Naive thymus-derived CD4-positive, alpha-beta T cell (primary cell): ENCODE data around the gene ETS1. TPM values are rescaled to one million over a fixed set of nuclear protein-coding genes. Genes with fewer than 3 reads are reported as not detected.
A peak's percentile ranks its signal among the peaks of the same experiment; 100 is the strongest.

Experiments
- ATAC-seq: fragments of 150-1000 bp; cut with Tn5 transposase; 2 replicates; pipeline ENCODE4 v1.10.0; 2021; ENCODE audit warnings: mild to moderate bottlenecking, moderate library complexity
- CTCF ChIA-PET: fragments of 350-600 bp; sonication (Branson Sonifier 250); formaldehyde crosslinking; loops from one replicate; lab custom pipeline; 2021; ENCODE audit warnings: antibody characterized with exemption; lab: Charles Lee
- POLR2A ChIA-PET: fragments of 350-600 bp; sonication (Branson Sonifier 250); formaldehyde crosslinking; loops from one replicate; lab custom pipeline; 2021; ENCODE audit warnings: antibody characterized with exemption, inconsistent platforms; lab: Charles Lee
- DNase-seq, 9 donors: peaks; one replicate each; pipeline versions ENCODE4 v3.0.0 to v3.0.0-alpha.2; 2020 to 2022; ENCODE audit warnings: mixed read lengths in 1 of 9
- H3K27ac ChIP-seq: one replicate; pipeline ENCODE4 v1.7.0; 2013; ENCODE audit warnings: mild to moderate bottlenecking, low read depth, low read length, moderate library complexity
- H3K27me3 ChIP-seq, 2 donors: one replicate each; pipeline ENCODE4 v1.7.0; 2013; ENCODE audit warnings: low read length in 2 of 2, mild to moderate bottlenecking in 2 of 2, moderate library complexity in 2 of 2; ENCODE audit not compliant: control insufficient read depth in 2 of 2, insufficient read depth in 2 of 2
- H3K36me3 ChIP-seq, 3 experiments: 1 replicate in 2 of 3; 2 replicates in 1 of 3; pipeline ENCODE4 v1.7.0; 2013; ENCODE audit warnings: low read length in 3 of 3, mild to moderate bottlenecking in 3 of 3, moderate library complexity in 1 of 3; ENCODE audit not compliant: insufficient read depth in 3 of 3, control insufficient read depth in 2 of 3
- H3K4me1 ChIP-seq, 2 donors: one replicate each; pipeline ENCODE4 v1.7.0; 2013; ENCODE audit warnings: low read length in 2 of 2, mild to moderate bottlenecking in 2 of 2, moderate library complexity in 1 of 2; ENCODE audit not compliant: control insufficient read depth in 2 of 2, insufficient read depth in 2 of 2
- H3K4me3 ChIP-seq: 2 replicates; pipeline ENCODE4 v1.7.0; 2013; ENCODE audit warnings: mild to moderate bottlenecking, low read length
- H3K9me3 ChIP-seq, 3 experiments: 1 replicate in 2 of 3; 2 replicates in 1 of 3; pipeline ENCODE4 v1.7.0; 2013; ENCODE audit warnings: low read length in 3 of 3; ENCODE audit not compliant: control insufficient read depth in 2 of 3
- H3K27ac Mint-ChIP-seq, 9 donors: one replicate each; pipeline ENCODE4 v1.8.0; 2020 to 2022; ENCODE audit warnings: mixed read lengths in 9 of 9, mild to moderate bottlenecking in 8 of 9, moderate library complexity in 5 of 9, inconsistent platforms in 2 of 9
- H3K27me3 Mint-ChIP-seq, 5 donors: one replicate each; pipeline ENCODE4 v1.8.0; 2021 to 2022; ENCODE audit warnings: mixed read lengths in 5 of 5, mild to moderate bottlenecking in 1 of 5
- H3K36me3 Mint-ChIP-seq, 5 donors: one replicate each; pipeline ENCODE4 v1.8.0; 2020 to 2022; ENCODE audit warnings: mixed read lengths in 5 of 5, mild to moderate bottlenecking in 3 of 5, inconsistent platforms in 1 of 5
- H3K4me1 Mint-ChIP-seq, 7 donors: one replicate each; pipeline ENCODE4 v1.8.0; 2020 to 2022; ENCODE audit warnings: mixed read lengths in 7 of 7, mild to moderate bottlenecking in 3 of 7, inconsistent platforms in 1 of 7
- H3K4me3 Mint-ChIP-seq, 10 donors: one replicate each; pipeline ENCODE4 v1.8.0; 2020 to 2022; ENCODE audit warnings: mild to moderate bottlenecking in 10 of 10, mixed read lengths in 10 of 10, moderate library complexity in 6 of 10, inconsistent platforms in 2 of 10
- H3K9me3 Mint-ChIP-seq, 11 donors: one replicate each; pipeline ENCODE4 v1.8.0; 2020 to 2022; ENCODE audit warnings: mixed read lengths in 11 of 11, mild to moderate bottlenecking in 4 of 11, inconsistent platforms in 1 of 11, moderate library complexity in 1 of 11
- intact Hi-C, 2 donors: fragments of 100-400 bp; cut with micrococcal nuclease; formaldehyde crosslinking; loops; one replicate each; pipeline ENCODE4 v1.15.1; 2023
- polyA plus RNA-seq, 2 donors: library from polyadenylated mRNA; unstranded; fragments of 300-500 nt; fragmentation: Illumina TruSeq; gene quantifications; one replicate each; pipeline ENCODE4 v1.2.3, GENCODE V29; 2021
- total RNA-seq, 6 experiments: library from RNA in 5 of 6; stranded (reverse) in 5 of 6; gene quantifications; 1 replicate in 5 of 6; 2 replicates in 1 of 6; pipeline ENCODE4 v1.2.3 and lab custom pipeline; 2021 to 2026

The ETS1 gene
- total and polyA plus RNA-seq, 7 experiments from 2014 or later: 514 to 871 (median 676) TPM

- ChIA-PET CTCF (interaction anchor here (0.9 to 4.7 kb wide), 5 partner anchors 100 to 459 kb away, joined by 3 to 17 read pairs (median 8); no protein-coding TSS in a partner anchor), POLR2A (interaction anchor here (0.6 to 18.7 kb wide), 19 partner anchors 14 to 475 kb away, joined by 3 to 546 read pairs (median 6); no protein-coding TSS in a partner anchor)
- intact Hi-C loops: loop anchor here in 1 of 2 donors (2.0 kb wide), 1 partner anchor 43 kb away; no protein-coding TSS in a partner anchor
- Mint-ChIP-seq H3K27me3 (no peaks in the 10 kb centered on the region), H3K27ac (peak overlapping the region; percentile 95 to 100 (median 98)), H3K4me3 (peak overlapping the region; percentile 48 to 89 (median 82)), H3K4me1 (peaks cover 75 to 100% (median 99%) of the 10 kb centered on the region in 7 donors), H3K9me3 (peaks cover 0 to 2% (median 0%) of the 10 kb centered on the region in 11 donors), H3K36me3 (peaks cover 0 to 1% (median 0%) of the 10 kb centered on the region in 5 donors)
- Histone ChIP-seq H3K36me3 (no peaks in the 10 kb centered on the region), H3K4me1 (peaks cover 64 to 89% of the 10 kb centered on the region in 2 donors), H3K27me3 (no peaks in the 10 kb centered on the region), H3K9me3 (no peaks in the 10 kb centered on the region), H3K4me3 (peak overlapping the region; percentile 32), H3K27ac (peak overlapping the region; percentile 73)
- no peak for DNase-seq
- ATAC-seq: no peak
Measured at GRCh38 chr11:128625746-128626145, 38.4 kb upstream of the ETS1 start.

- Mint-ChIP-seq H3K4me1 (peaks cover 76 to 100% (median 99%) of the 10 kb centered on the region in 7 donors), H3K27me3 (no peaks in the 10 kb centered on the region), H3K36me3 (peaks cover 0 to 1% (median 0%) of the 10 kb centered on the region in 5 donors), H3K4me3 (peak overlapping the region; percentile 74 to 89 (median 82)), H3K9me3 (peaks cover 0 to 2% (median 0%) of the 10 kb centered on the region in 11 donors), H3K27ac (peak overlapping the region; percentile 95 to 100 (median 98))
- Histone ChIP-seq H3K4me3 (peak overlapping the region; percentile 32), H3K9me3 (no peaks in the 10 kb centered on the region), H3K27me3 (no peaks in the 10 kb centered on the region), H3K36me3 (no peaks in the 10 kb centered on the region), H3K27ac (peak overlapping the region; percentile 73), H3K4me1 (peaks cover 60 to 89% of the 10 kb centered on the region in 2 donors)
- ATAC-seq (no peak), DNase-seq (no peak)
- intact Hi-C loops: loop anchor here in 1 of 2 donors (2.0 kb wide), 1 partner anchor 43 kb away; no protein-coding TSS in a partner anchor
- POLR2A ChIA-PET: interaction anchor here (0.6 to 18.7 kb wide), 28 partner anchors 14 to 475 kb away, joined by 3 to 546 read pairs (median 7); no protein-coding TSS in a partner anchor
- CTCF ChIA-PET: interaction anchor here (0.7 to 4.7 kb wide), 11 partner anchors 26 to 453 kb away, joined by 3 to 17 read pairs (median 4); no protein-coding TSS in a partner anchor
Measured at GRCh38 chr11:128625326-128625725, 38.0 kb upstream of the ETS1 start.

GRCh38 chr11:128624269-128625175 is 37.2 kb upstream of the ETS1 start:
- intact Hi-C loops: loop anchor here (1.0 to 2.0 kb wide), 7 partner anchors 13 to 118 kb away; no protein-coding TSS in a partner anchor
- peak overlapping the region; percentile 32 for H3K4me3 ChIP-seq

GRCh38 chr11:128623091-128623490 is 35.7 kb upstream of the ETS1 start:
- DNase-seq (no peak), ATAC-seq (no peak)
- intact Hi-C loops: no loop called here
- peaks cover 80 to 97% (median 91%) of the 10 kb centered on the region in 7 donors for H3K4me1 Mint-ChIP-seq
- CTCF ChIA-PET: interaction anchor here (0.7 to 4.7 kb wide), 8 partner anchors 9 to 464 kb away, joined by 3 to 17 read pairs (median 4); no protein-coding TSS in a partner anchor
- peak overlapping the region in 8 of 10 donors; percentile 3 to 87 (median 44) for H3K4me3 Mint-ChIP-seq
- H3K27ac Mint-ChIP-seq: peak overlapping the region; percentile 74 to 100 (median 98)
- H3K27me3 Mint-ChIP-seq: no peaks in the 10 kb centered on the region
- Histone ChIP-seq H3K36me3 (no peaks in the 10 kb centered on the region), H3K27ac (peak overlapping the region; percentile 50), H3K27me3 (no peaks in the 10 kb centered on the region), H3K9me3 (no peaks in the 10 kb centered on the region), H3K4me1 (peaks cover 40 to 71% of the 10 kb centered on the region in 2 donors), H3K4me3 (no peak overlapping the region)
- POLR2A ChIA-PET: interaction anchor here (0.8 to 18.7 kb wide), 15 partner anchors 12 to 570 kb away, joined by 3 to 546 read pairs (median 4); no protein-coding TSS in a partner anchor
- peaks cover 0 to 1% (median 0%) of the 10 kb centered on the region in 5 donors for H3K36me3 Mint-ChIP-seq
- H3K9me3 Mint-ChIP-seq: peaks cover 0 to 4% (median 0%) of the 10 kb centered on the region in 11 donors

More at GRCh38 chr11:128624269-128625175, 37.2 kb upstream of the ETS1 start:
- H3K27me3 ChIP-seq: no peaks in the 10 kb centered on the region
- peak; percentile 79 for ATAC-seq
- peaks cover 82 to 100% (median 99%) of the 10 kb centered on the region in 7 donors for H3K4me1 Mint-ChIP-seq
- H3K36me3 Mint-ChIP-seq: peaks cover 0 to 1% (median 0%) of the 10 kb centered on the region in 5 donors
- H3K4me3 Mint-ChIP-seq: peak overlapping the region; percentile 74 to 89 (median 82)
- no peaks in the 10 kb centered on the region for H3K9me3 ChIP-seq
- peaks cover 52 to 84% of the 10 kb centered on the region in 2 donors for H3K4me1 ChIP-seq
- peak overlapping the region; percentile 73 for H3K27ac ChIP-seq
- H3K36me3 ChIP-seq: no peaks in the 10 kb centered on the region
- CTCF ChIA-PET: interaction anchor here (0.5 to 4.7 kb wide), 14 partner anchors 12 to 467 kb away, joined by 3 to 17 read pairs (median 4); no protein-coding TSS in a partner anchor
- H3K9me3 Mint-ChIP-seq: peaks cover 0 to 2% (median 0%) of the 10 kb centered on the region in 11 donors
- peak; percentile 40 to 78 (median 66) for DNase-seq
- peak overlapping the region; percentile 95 to 100 (median 98) for H3K27ac Mint-ChIP-seq
- POLR2A ChIA-PET: interaction anchor here (0.6 to 18.7 kb wide), 39 partner anchors 13 to 341 kb away, joined by 3 to 546 read pairs (median 5); no protein-coding TSS in a partner anchor
- no peaks in the 10 kb centered on the region for H3K27me3 Mint-ChIP-seq

- Mint-ChIP-seq H3K4me1 (peaks cover 70 to 90% (median 85%) of the 10 kb centered on the region in 7 donors), H3K4me3 (peak overlapping the region in 3 of 10 donors; percentile 4 to 83 (median 60)), H3K9me3 (peaks cover 0 to 4% (median 0%) of the 10 kb centered on the region in 11 donors), H3K27ac (peak overlapping the region in 8 of 9 donors; percentile 93 to 100 (median 98)), H3K36me3 (peaks cover 0 to 1% (median 0%) of the 10 kb centered on the region in 5 donors), H3K27me3 (no peaks in the 10 kb centered on the region)
- ATAC-seq (no peak), DNase-seq (no peak)
- POLR2A ChIA-PET: interaction anchor here (0.9 to 18.7 kb wide), 7 partner anchors 10 to 332 kb away, joined by 3 to 546 read pairs (median 6); no protein-coding TSS in a partner anchor
- H3K9me3 ChIP-seq: no peaks in the 10 kb centered on the region
- peak overlapping the region; percentile 33 for H3K27ac ChIP-seq
- H3K27me3 ChIP-seq: no peaks in the 10 kb centered on the region
- H3K4me1 ChIP-seq: peaks cover 28 to 58% of the 10 kb centered on the region in 2 donors
- CTCF ChIA-PET: interaction anchor here (0.8 to 4.7 kb wide), 5 partner anchors 10 to 326 kb away, joined by 3 to 17 read pairs (median 5); no protein-coding TSS in a partner anchor
- no peaks in the 10 kb centered on the region for H3K36me3 ChIP-seq
- no peak overlapping the region for H3K4me3 ChIP-seq
- intact Hi-C loops: no loop called here
Measured at GRCh38 chr11:128621601-128622501, 34.5 kb upstream of the ETS1 start.
